Stimulated activated CD8-positive, alpha-beta memory T cell treated with anti-CD3 and anti-CD28 coated beads, Interleukin-2, amount 100 ng/mL, for 1 hour (primary cell): ENCODE results near the gene AZU1.

ENCODE experiments used
- DNase-seq, 2 donors: peaks; one replicate each; pipeline ENCODE4 v3.0.0-alpha.2; 2020; ENCODE audit warnings: low read depth in 2 of 2

Gene AZU1, protein sequence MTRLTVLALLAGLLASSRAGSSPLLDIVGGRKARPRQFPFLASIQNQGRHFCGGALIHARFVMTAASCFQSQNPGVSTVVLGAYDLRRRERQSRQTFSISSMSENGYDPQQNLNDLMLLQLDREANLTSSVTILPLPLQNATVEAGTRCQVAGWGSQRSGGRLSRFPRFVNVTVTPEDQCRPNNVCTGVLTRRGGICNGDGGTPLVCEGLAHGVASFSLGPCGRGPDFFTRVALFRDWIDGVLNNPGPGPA

GRCh38 chr19:827710-828321 is at the start of gene AZU1:
Gene AZU1 (plus strand): TSS chr19:827837. CDS start chr19:827847, 10 bp downstream.
- DNase-seq, result no peak

GRCh38 chr19:778910-779653 is 48.6 kb upstream of the AZU1 start:
- no peak for DNase-seq

DNA sequence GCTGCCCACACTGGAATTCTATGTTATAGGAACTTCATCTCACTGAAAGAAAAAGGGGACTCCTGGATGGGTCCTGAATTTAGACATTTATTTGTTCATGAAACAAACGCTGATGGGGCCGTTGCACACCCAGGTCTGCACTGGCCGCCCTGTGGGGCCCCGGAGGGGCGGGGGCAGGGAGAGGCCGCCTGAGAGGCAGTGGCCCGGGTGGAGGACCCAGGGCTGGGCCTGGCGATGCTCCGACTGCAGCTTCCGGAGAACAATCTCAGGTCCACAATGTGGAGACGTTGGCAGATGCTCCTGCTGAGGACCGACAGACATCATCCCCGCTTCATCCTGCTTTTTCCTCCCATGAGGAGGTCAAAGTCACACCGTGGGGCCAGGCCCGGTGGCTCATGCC is 46.7 kb upstream of the AZU1 start:
- DNase-seq, result no peak

- no peak for DNase-seq
Observed at GRCh38 chr19:781800-782184, 45.8 kb upstream of the AZU1 start.

GRCh38 chr19:782185-782877 is 45.3 kb upstream of the AZU1 start:
- DNase-seq, result no peak

DNA sequence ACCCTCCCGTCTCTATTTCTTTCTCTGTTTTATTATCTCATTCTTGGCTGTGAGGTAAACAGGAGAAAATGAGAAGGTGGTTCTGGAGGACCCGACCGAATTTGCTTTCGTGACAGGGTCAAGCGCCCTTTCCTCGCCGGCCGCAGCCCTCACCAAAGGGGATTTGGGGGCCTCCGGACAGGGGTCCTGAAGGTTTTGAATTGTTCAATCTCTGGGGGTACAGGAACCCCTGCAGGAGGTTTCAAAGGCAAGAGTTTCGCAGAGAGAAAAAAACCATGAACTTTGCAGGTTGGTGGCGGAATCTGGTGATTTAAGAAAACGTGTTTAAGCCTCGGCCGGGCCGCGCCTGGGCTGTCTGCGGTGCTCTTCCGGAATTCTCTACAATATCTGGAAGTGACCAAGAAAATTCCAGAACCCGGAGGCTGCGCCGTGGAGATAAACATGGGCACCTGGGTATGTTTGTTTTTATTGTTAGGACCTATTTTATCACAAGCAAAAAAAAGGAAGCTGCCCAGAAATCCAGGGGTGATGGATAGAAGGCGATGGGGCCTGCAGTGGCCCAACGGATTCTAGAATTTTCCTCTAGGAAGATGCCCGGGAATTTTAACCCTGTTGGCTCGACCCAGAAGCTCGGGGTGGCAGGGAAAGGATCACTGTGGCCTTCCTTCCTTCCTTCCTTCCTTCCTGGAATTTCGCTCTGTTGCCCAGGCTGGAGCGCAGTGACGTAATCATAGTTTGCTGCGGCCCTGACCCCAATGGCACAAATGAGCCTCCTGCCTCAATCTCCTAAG is 44.6 kb upstream of the AZU1 start:
- no peak for DNase-seq

DNA sequence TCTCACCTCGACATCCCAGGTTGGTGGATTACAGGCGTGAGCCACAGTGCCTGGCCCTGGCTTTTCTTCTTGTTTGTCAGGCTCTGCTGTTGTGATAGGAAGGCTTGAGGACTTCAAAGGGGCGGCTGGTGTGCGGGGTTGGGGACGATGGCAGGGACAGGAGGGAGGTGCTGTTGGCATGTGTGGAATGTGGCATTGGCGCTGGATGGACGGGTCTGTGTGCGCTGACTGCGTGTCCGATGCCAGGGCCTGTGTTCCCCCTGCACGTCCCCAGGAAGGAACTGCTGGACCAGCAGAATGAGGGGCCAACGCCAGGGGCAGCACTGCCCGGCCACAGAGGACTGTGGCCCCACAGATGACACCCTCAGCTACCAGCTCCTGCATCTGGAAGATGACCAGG is 43.1 kb upstream of the AZU1 start:
- DNase-seq, result no peak

- no peak for DNase-seq
Observed at GRCh38 chr19:787536-787935, 40.1 kb upstream of the AZU1 start.

DNA sequence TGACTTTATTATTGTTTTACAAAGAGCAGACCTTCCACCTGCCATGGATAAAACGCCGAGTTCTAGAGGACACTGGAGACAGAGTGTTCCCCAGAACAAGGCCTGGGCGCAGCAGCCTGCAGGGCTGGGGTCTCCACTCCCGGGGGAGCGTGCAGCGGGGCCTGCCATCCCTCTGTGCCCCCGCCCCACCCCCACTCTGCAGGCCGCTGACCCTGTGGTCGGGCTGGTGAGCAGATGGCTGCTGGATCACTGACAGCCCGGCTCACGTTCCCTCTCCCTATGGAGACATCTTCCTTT is 39.0 kb upstream of the AZU1 start:
- DNase-seq, result no peak

DNA sequence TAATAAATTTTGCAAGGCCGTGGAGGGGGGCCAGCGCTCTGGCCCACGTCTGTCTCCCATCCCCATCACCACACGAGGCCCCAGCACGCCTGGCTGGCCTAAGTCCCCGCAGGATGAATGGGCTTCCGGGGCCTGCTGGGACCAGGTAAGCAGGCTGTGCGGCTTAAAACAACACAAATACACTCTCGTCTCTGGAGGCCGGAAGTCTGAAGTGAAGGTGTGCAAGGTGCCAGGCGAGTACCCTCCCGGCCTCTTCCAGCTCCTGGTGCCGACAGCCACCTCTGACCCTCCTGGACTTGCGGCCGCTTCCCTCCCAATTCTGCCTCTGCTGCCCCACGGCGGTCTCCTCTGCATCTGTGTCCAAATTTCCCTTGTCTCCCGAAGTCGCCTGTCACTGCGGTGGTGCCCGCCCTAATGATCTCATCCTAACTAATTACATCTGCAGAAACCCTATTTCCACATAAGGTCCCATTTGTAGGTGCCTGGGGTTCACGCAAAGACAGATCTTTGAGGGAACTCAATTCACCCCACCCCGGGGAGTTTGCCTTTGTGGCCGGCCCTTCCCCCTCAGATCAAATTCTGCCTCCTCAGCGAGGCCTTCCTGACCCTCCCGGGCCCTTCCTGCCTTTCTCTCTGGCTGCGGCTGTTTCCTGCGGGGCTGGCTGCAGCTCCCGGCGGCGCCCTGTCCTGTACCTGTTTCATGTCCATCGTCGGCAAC is 38.5 kb upstream of the AZU1 start:
- no peak for DNase-seq

DNA sequence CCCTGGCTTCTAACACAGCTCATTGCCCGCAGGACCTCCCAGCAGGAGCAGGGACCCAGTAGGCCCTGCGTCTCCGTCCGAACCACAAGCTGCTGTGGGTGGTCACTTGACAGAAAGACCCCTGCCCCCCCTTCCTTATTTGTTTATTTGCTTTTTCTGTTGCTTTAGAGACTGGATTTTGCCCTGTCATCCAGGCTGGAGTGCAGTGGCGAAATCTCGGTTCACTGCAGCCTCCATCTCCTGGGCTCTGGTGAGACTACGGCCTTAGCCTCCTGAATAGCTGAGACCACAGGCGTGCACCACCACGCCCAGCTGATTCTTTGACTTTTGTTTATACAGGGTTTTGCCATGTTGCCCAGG is 38.0 kb upstream of the AZU1 start:
- DNase-seq, result no peak

GRCh38 chr19:791007-791566 is 36.5 kb upstream of the AZU1 start:
- no peak for DNase-seq

DNA sequence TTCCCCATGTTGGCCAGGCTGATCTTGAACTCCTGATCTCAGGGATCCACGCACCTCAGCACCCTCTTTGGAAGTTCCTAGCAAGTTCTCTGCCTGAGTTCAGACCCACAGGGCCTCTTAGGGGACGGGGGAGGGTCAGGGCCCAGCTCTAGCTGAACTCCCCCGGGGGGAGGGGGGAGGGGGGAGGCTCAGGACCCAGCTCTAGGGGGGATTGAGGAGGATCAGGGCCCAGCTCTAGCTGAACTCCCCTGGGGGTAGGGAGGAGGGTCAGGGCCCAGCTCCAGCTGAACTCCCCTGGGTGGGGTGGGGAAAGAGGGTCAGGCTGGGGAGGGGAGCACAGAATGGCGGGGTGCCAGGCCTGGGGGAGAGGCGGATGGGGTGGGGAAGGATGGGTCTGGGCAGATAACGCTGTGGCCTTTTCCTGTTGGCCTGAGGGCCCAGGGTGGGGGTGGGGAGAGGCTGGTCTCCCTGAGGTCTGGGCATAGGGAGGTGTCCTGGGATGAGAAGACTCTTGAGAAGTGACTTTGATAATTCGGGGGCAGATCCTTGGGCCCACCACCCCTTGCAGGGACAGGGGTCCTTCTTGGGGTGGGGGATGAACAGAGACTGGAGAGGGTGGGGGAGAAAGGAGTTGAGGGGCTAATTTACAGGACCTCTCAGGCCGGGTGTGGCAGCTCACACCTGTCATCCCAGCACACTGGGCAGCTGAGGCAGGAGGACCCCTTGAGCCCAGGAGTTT is 35.9 kb upstream of the AZU1 start:
- DNase-seq, result no peak

DNA sequence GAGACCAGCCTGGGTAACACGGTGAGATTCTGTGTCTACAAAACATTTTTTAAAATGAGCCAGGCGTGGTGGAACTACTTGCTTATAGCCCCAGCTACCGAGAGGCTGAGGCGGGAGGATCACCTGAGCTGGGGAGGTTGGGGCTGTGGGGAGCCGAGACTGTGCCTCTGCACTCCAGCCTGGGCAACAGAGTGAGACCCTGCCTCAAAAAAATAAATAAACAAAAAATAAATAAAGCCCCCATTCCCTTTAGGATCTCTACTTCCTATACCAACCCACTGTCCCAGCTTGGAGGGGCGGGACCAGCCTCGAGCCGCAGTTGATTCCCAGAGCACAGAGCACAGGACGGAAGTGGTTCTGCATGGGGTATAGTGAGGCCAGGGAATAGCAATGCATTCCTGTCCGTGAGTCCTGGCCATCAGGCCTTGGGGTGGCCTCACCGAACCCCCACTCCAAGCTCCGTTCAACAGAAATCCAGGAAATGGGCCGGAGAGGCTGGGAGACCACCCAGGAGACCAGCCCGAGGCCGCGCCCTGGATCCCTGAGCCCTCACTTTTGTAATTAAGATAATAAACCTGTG is 35.2 kb upstream of the AZU1 start:
- DNase-seq, result no peak

DNA sequence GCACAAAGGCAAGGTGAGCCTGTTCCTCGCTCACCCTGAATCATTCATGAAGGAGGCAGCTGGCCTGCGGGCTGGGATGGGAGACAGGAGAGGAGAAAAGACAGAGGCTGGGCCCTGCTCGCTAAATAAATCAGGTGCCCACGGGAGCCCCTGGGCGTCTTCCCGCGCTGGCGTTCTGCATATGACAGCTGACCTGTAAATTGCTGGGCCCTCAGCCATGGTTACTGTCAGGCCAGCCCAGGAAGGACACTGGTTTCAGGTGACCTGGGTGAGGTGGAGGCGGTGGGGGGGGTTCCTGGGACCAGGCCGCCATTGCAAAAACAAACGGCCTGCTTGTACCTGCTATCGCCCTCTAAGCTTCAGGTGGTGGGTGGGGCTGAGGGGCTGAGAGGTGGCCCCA is 33.8 kb upstream of the AZU1 start:
- no peak for DNase-seq

DNA sequence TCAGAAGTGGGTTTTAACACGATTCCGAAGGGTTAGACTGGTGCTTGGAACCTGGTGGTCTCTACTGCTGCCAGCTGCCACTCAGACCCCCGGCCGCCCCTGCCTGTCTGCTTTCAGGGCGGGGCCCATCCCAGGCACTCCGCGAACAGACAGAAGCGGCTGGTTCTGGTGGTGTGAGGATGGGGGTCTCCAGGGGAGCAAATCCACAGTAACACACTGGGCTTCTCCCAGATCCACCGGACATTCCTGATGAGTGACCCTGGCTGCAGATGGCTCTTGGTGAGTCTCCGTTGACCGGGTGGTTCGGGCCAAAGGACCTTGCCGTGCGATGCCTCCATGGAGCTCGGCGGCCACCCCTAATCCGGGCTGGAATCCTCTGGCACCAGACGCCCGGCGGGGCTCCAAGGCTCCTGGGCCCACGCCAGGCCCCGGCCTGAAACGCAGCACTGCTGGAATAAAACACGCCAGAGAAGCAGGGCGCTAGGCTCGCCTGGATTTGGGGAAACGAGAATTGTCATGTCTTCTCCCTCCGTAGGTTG is 32.5 kb upstream of the AZU1 start:
- no peak for DNase-seq

GRCh38 chr19:795691-796581 is 31.7 kb upstream of the AZU1 start:
- no peak for DNase-seq

DNA sequence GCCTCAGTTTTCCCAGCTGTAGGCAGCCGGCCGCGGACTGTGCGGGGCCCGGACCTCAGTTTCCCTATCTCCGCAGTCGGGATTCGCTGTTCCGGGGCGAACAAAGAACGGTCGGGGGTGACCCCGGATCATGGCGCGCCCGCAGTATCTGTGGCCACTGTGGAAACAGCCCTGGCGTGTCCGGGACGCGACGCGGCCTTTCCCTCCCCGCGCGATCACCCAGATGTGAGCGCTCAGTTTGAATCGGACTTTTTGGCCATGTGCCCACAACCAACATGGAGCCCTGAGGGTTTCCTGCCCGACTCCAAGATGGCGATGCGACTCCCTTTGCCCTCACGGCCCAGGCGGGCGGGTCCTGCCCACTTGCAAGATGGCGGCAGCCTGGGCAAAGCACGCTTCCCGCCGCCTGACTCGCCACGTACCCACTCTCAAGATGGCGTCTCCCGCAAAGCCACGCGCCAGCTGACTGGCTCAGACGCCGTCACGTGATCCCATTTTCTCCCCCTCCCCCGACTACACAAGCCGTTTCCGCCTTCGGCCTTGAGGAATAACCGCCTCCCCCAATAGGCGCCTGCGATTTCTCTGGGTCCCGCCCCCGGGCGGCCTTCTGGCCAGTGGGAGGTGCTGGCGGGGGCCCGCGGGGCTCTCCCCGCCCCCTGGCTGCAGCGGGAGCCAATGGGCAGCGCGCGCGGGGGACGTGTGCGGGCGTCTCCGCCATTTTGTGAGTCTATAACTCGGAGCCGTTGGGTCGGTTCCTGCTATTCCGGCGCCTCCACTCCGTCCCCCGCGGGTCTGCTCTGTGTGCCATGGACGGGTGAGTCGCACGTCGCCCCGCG is 30.7 kb upstream of the AZU1 start, which contains the start of gene PTBP1:
Gene PTBP1, plus strand, starts transcription at position 761 of the 836 bp plus-strand sequence. Its CDS starts 46 bp downstream, at position 807.
- DNase-seq, result peak; percentile 98 to 99
